Nephron progenitor cell (in vitro differentiated cells): ENCODE results near the gene SLC6A1.

Experiments
- DNase-seq: peaks from one replicate; pipeline ENCODE4 v3.0.0; 2021
- H3K27ac Mint-ChIP-seq: 2 replicates; pipeline ENCODE4 v1.8.0; 2021; ENCODE audit warnings: mild to moderate bottlenecking, moderate library complexity, mixed read lengths
- H3K27me3 Mint-ChIP-seq: 2 replicates; pipeline ENCODE4 v1.8.0; 2021; ENCODE audit warnings: mild to moderate bottlenecking, low read depth, mixed read lengths; ENCODE audit not compliant: poor library complexity
- H3K36me3 Mint-ChIP-seq: 2 replicates; pipeline ENCODE4 v1.8.0; 2021; ENCODE audit warnings: low read depth, mixed read lengths
- H3K4me1 Mint-ChIP-seq: 2 replicates; pipeline ENCODE4 v1.8.0; 2021; ENCODE audit warnings: mixed read lengths
- H3K4me3 Mint-ChIP-seq: 2 replicates; pipeline ENCODE4 v1.8.0; 2021; ENCODE audit warnings: mild to moderate bottlenecking, moderate library complexity, mixed read lengths
- H3K9me3 Mint-ChIP-seq: 2 replicates; pipeline ENCODE4 v1.8.0; 2021; ENCODE audit warnings: mild to moderate bottlenecking, moderate library complexity, mixed read lengths
- TF ChIP-seq, protein P1 (sequence below): fragments of 200-600 bp; sonication (generic); IDR thresholded peaks from 2 replicates; pipeline ENCODE4 v1.5.0; 2021; ENCODE audit warnings: antibody characterized with exemption

The SLC6A1 gene

DNA sequence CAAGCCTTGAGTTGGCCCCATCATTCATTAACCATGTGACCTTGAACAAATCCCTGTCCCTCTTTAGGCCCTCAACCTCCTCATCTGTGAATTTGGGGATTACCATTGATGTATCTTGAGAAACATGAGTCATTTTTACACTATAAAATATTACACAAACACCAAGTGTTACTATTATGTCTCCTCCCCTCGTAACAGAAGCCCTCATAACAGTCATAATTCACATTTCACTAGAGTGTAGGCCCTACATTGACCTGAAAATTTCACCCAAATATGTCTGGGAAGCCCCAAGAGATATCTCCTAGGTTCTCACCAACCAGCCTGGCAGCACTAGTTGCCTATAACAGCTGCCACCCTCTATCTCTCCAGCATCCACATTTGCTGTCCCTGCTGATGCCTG is 15.8 kb upstream of the SLC6A1 start:
- peaks cover 66% of the 10 kb centered on the region for H3K27me3 Mint-ChIP-seq
- H3K4me1 Mint-ChIP-seq, result peaks cover 9% of the 10 kb centered on the region
- H3K36me3 Mint-ChIP-seq, result no peaks in the 10 kb centered on the region
- TF ChIP-seq, protein P1, sequence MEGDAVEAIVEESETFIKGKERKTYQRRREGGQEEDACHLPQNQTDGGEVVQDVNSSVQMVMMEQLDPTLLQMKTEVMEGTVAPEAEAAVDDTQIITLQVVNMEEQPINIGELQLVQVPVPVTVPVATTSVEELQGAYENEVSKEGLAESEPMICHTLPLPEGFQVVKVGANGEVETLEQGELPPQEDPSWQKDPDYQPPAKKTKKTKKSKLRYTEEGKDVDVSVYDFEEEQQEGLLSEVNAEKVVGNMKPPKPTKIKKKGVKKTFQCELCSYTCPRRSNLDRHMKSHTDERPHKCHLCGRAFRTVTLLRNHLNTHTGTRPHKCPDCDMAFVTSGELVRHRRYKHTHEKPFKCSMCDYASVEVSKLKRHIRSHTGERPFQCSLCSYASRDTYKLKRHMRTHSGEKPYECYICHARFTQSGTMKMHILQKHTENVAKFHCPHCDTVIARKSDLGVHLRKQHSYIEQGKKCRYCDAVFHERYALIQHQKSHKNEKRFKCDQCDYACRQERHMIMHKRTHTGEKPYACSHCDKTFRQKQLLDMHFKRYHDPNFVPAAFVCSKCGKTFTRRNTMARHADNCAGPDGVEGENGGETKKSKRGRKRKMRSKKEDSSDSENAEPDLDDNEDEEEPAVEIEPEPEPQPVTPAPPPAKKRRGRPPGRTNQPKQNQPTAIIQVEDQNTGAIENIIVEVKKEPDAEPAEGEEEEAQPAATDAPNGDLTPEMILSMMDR, result no peak
- DNase-seq, result no peak
- no peak overlapping the region for H3K27ac Mint-ChIP-seq
- no peaks in the 10 kb centered on the region for H3K9me3 Mint-ChIP-seq
- H3K4me3 Mint-ChIP-seq, result no peak overlapping the region

DNA sequence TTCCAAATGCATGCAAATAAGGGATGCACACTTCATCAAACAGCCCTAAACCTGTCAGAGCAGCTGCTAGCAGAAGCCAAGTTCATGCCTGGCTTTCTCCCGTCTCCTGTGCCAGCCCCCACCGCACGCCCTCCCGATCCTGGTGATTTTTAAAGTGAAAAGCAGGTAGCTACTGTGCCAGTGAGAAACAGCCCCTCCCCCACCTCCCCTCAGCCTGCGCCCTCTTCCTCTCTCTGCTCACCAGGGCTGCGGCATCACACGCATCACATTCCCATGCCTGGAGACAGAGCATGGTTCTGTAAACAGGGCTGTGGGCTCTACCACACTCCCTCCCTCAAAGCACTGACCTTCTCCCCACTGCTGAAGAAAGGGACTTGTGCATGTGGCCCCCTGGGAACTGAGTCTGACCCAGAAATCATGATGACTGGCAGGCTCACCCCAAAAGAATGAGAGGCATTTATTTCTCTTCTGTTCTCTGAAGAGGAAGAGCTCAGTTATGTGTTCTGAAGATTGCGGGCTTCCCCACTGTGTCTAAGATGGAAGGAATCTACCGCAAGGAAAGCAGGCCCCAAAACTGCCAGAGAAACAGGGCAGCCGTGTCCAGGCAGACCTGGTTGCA is 14.5 kb upstream of the SLC6A1 start:
- DNase-seq, result peak; percentile 44
- H3K4me1 Mint-ChIP-seq, result peaks cover 9% of the 10 kb centered on the region
- H3K27me3 Mint-ChIP-seq, result peaks cover 63% of the 10 kb centered on the region
- no peaks in the 10 kb centered on the region for H3K36me3 Mint-ChIP-seq
- no peaks in the 10 kb centered on the region for H3K9me3 Mint-ChIP-seq
- TF ChIP-seq, protein P1, result no peak
- no peak overlapping the region for H3K4me3 Mint-ChIP-seq
- H3K27ac Mint-ChIP-seq, result no peak overlapping the region

DNA sequence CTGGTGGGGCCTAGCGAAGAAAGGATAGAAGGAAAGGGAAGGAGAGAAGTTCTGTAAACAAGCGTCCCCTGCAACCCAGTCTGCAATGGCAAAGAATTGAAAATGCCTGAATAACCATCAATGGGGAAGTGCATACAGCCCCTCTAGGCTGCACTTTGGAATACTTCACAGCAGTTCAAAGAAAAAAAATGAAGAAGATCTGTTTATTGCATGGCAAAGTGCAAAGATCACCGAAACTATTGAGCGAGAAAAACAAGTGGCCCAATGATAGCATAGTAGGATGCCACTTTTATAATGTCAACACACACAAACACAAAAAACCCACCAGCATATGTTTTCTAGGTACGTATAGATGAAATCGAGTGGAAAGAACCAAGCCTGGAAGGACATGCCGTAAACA is 13.6 kb upstream of the SLC6A1 start:
- Mint-ChIP-seq H3K27ac (no peak overlapping the region), H3K4me1 (peaks cover 9% of the 10 kb centered on the region), H3K36me3 (no peaks in the 10 kb centered on the region), H3K9me3 (no peaks in the 10 kb centered on the region), H3K27me3 (peaks cover 60% of the 10 kb centered on the region), H3K4me3 (no peak overlapping the region)
- DNase-seq, result no peak
- TF ChIP-seq, protein P1, result no peak

GRCh38 chr3:10980312-10980711 is 12.2 kb upstream of the SLC6A1 start:
- TF ChIP-seq, protein P1, result no peak
- no peaks in the 10 kb centered on the region for H3K9me3 Mint-ChIP-seq
- no peak for DNase-seq
- no peaks in the 10 kb centered on the region for H3K36me3 Mint-ChIP-seq
- no peak overlapping the region for H3K27ac Mint-ChIP-seq
- no peak overlapping the region for H3K4me3 Mint-ChIP-seq
- H3K27me3 Mint-ChIP-seq, result peaks cover 55% of the 10 kb centered on the region
- H3K4me1 Mint-ChIP-seq, result peaks cover 9% of the 10 kb centered on the region

DNA sequence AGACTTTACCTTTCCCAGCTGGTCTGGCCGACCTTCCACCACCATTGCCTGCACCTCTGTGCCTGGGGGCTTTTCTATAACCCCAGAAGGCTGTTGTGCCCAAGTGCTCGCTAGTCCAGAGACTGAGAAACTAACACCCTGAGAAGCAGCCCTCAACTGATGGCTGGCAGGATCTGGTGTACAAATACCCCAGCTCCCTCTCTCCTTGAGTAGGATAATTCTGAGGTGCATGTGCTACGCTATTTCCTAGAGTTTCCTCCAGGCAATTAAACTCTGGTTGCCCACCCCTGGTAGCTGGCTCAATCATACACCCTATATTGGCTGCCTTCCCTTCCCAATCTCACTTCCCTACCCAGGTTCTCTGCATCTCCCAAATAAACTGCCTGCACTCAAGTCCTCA is 11.5 kb upstream of the SLC6A1 start:
- H3K36me3 Mint-ChIP-seq, result no peaks in the 10 kb centered on the region
- no peak overlapping the region for H3K27ac Mint-ChIP-seq
- H3K4me1 Mint-ChIP-seq, result peaks cover 9% of the 10 kb centered on the region
- no peaks in the 10 kb centered on the region for H3K9me3 Mint-ChIP-seq
- H3K27me3 Mint-ChIP-seq, result peaks cover 59% of the 10 kb centered on the region
- TF ChIP-seq, protein P1, result no peak
- H3K4me3 Mint-ChIP-seq, result no peak overlapping the region
- no peak for DNase-seq

GRCh38 chr3:10981961-10982360 is 10.6 kb upstream of the SLC6A1 start:
- Mint-ChIP-seq H3K4me3 (no peak overlapping the region), H3K36me3 (no peaks in the 10 kb centered on the region), H3K4me1 (peaks cover 9% of the 10 kb centered on the region), H3K27me3 (peaks cover 60% of the 10 kb centered on the region), H3K27ac (no peak overlapping the region), H3K9me3 (no peaks in the 10 kb centered on the region)
- TF ChIP-seq, protein P1, result no peak
- DNase-seq, result no peak
